Measurements from ENCODE around the gene SH3RF3.

The SH3RF3 gene

GRCh38 chr2:109382951-109383350 is 253.9 kb downstream of the SH3RF3 start:
- no peak overlapping the region for H3K4me3 ChIP-seq (ENCODE audit: low read length)
- TF ChIP-seq CTCF (IDR thresholded peaks at IDR 0.05; ENCODE audit: insufficient read depth, low read depth, low read length, missing control alignments): no peak
- peak; percentile 45 for DNase-seq (ENCODE audit: low read depth)

GRCh38 chr2:109383505-109384307 is 254.7 kb downstream of the SH3RF3 start:
- no peak for TF ChIP-seq CTCF (IDR thresholded peaks at IDR 0.05; ENCODE audit: insufficient read depth, low read depth, low read length, missing control alignments)
- no peak overlapping the region for H3K4me3 ChIP-seq (ENCODE audit: low read length)
- DNase-seq (ENCODE audit: low read depth): no peak

- no peak for TF ChIP-seq CTCF (IDR thresholded peaks at IDR 0.05; ENCODE audit: insufficient read depth, low read depth, low read length, missing control alignments)
- no peak for DNase-seq (ENCODE audit: low read depth)
- H3K4me3 ChIP-seq (ENCODE audit: low read length): no peak overlapping the region
Observed at GRCh38 chr2:109384308-109385271, 255.6 kb downstream of the SH3RF3 start.

GRCh38 chr2:109385506-109385905 is 256.5 kb downstream of the SH3RF3 start:
- TF ChIP-seq CTCF (IDR thresholded peaks at IDR 0.05; ENCODE audit: insufficient read depth, low read depth, low read length, missing control alignments): no peak
- no peak for DNase-seq (ENCODE audit: low read depth)
- H3K4me3 ChIP-seq (ENCODE audit: low read length): no peak overlapping the region

- TF ChIP-seq CTCF (IDR thresholded peaks at IDR 0.05; ENCODE audit: insufficient read depth, low read depth, low read length, missing control alignments): no peak
- no peak overlapping the region for H3K4me3 ChIP-seq (ENCODE audit: low read length)
- no peak for DNase-seq (ENCODE audit: low read depth)
Observed at GRCh38 chr2:109386004-109386695, 257.1 kb downstream of the SH3RF3 start.

- H3K4me3 ChIP-seq (ENCODE audit: low read length): no peak overlapping the region
- DNase-seq (ENCODE audit: low read depth): no peak
- no peak for TF ChIP-seq CTCF (IDR thresholded peaks at IDR 0.05; ENCODE audit: insufficient read depth, low read depth, low read length, missing control alignments)
Observed at GRCh38 chr2:109387221-109387735, 258.3 kb downstream of the SH3RF3 start.
